ENCODE results near the gene GMDS.

The GMDS gene

DNA sequence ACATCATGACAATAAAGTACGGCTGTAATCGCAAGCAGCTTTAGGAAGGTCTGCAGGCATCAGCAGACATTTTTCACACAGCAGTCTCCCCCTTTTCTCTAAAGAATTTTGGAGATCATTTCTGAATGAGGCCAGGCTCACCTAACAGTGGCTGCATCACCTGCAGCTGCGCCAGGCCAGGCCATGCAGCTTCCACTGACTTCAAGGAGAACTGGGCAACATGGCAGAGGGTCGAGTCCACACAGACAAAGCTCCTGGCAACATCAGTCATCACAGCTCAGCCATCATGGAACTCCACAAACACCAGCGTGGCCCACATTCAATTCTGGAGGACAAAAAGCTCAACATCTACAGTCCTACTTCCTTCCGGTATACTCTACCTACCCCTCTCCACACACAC is 653.5 kb downstream of the GMDS start:
- DNase-seq: no peak

DNA sequence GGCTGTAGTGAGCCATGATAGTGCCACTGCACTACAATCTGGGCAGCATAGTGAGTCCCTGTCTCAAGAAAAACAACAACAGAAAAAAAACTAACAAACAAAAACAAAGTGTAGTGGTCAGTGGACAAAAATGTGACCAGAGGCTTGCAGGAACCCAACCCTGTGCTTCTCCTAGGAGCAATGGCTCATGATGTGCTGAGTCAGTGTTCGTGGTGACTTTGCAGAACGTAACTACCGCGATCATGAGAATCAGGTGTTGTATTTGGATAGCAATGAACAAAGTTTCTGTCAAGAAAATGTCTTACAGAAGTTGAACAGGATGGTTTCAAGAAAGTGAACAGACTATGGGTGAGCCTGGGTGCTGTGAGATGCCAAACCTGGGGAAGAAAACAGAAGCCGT is 654.2 kb downstream of the GMDS start:
- Histone ChIP-seq H3K9me3 (ENCODE audit: control insufficient read depth, low read length) (peaks cover 7% of the 10 kb centered on the region), H3K4me3 (ENCODE audit: insufficient read depth in 1 of 2, low read depth in 1 of 2, low read length in 2 of 2) (no peak overlapping the region), H3K14ac (ENCODE audit: low read length in 2 of 2) (no peak overlapping the region), H3K4me2 (ENCODE audit: low read length, poor library complexity, severe bottlenecking) (no peak overlapping the region), H2BK15ac (ENCODE audit: low read depth, poor library complexity, severe bottlenecking) (no peak overlapping the region), H3K36me3 (ENCODE audit: control insufficient read depth in 1 of 2, insufficient read depth in 2 of 2, low read depth in 1 of 2, low read length in 2 of 2) (peaks cover 0 to 2% of the 10 kb centered on the region in 2 experiments), H3K18ac (ENCODE audit: low read depth in 1 of 2, low read length in 2 of 2) (no peak overlapping the region), H3K4me1 (ENCODE audit: control insufficient read depth, insufficient read depth, low read depth, low read length) (peaks cover 2% of the 10 kb centered on the region), H2AFZ (ENCODE audit: low read depth, low read length) (no peak overlapping the region), H3K9ac (ENCODE audit: low read length) (no peak overlapping the region), H2AK5ac (ENCODE audit: low read length, severe bottlenecking) (no peak overlapping the region), H4K8ac (ENCODE audit: low read length) (no peak overlapping the region), H3K79me1 (replicated peaks; ENCODE audit: low read length, poor library complexity, severe bottlenecking) (no peaks in the 10 kb centered on the region), H3K4ac (ENCODE audit: low read depth in 1 of 2, low read length in 2 of 2) (no peak overlapping the region), H3K27ac (ENCODE audit: low read length, poor library complexity, severe bottlenecking) (no peak overlapping the region), H4K91ac (ENCODE audit: low read length) (no peak overlapping the region), H3K27me3 (ENCODE audit: control insufficient read depth in 1 of 2, insufficient read depth in 1 of 2, low read length in 2 of 2) (peaks cover 55 to 79% of the 10 kb centered on the region in 2 experiments), H2BK120ac (ENCODE audit: low read depth, low read length) (no peak overlapping the region), H2BK5ac (ENCODE audit: low read depth, low read length, poor library complexity, severe bottlenecking) (no peak overlapping the region), H3K23ac (ENCODE audit: low read length in 2 of 2) (no peak overlapping the region), H2BK12ac (ENCODE audit: low read length in 2 of 2) (no peak overlapping the region)
- DNase-seq: no peak
- 88% methylated on average over 5 of the region's 5 CpGs for WGBS

More for the DNA sequence above, 653.5 kb downstream of the GMDS start:
- Histone ChIP-seq H3K9me3 (ENCODE audit: control insufficient read depth, low read length) (peaks cover 7% of the 10 kb centered on the region), H3K4me2 (ENCODE audit: low read length, poor library complexity, severe bottlenecking) (no peak overlapping the region), H3K36me3 (ENCODE audit: control insufficient read depth in 1 of 2, insufficient read depth in 2 of 2, low read depth in 1 of 2, low read length in 2 of 2) (peaks cover 0 to 2% of the 10 kb centered on the region in 2 experiments), H3K14ac (ENCODE audit: low read length in 2 of 2) (no peak overlapping the region), H2BK120ac (ENCODE audit: low read depth, low read length) (no peak overlapping the region), H3K4me1 (ENCODE audit: control insufficient read depth, insufficient read depth, low read depth, low read length) (peaks cover 2% of the 10 kb centered on the region), H3K18ac (ENCODE audit: low read depth in 1 of 2, low read length in 2 of 2) (no peak overlapping the region), H4K91ac (ENCODE audit: low read length) (no peak overlapping the region), H2BK15ac (ENCODE audit: low read depth, poor library complexity, severe bottlenecking) (no peak overlapping the region), H3K4ac (ENCODE audit: low read depth in 1 of 2, low read length in 2 of 2) (no peak overlapping the region), H3K4me3 (ENCODE audit: insufficient read depth in 1 of 2, low read depth in 1 of 2, low read length in 2 of 2) (no peak overlapping the region), H3K79me1 (replicated peaks; ENCODE audit: low read length, poor library complexity, severe bottlenecking) (no peaks in the 10 kb centered on the region), H3K23ac (ENCODE audit: low read length in 2 of 2) (no peak overlapping the region), H2BK12ac (ENCODE audit: low read length in 2 of 2) (no peak overlapping the region), H3K9ac (ENCODE audit: low read length) (no peak overlapping the region), H3K27me3 (ENCODE audit: control insufficient read depth in 1 of 2, insufficient read depth in 1 of 2, low read length in 2 of 2) (peaks cover 52 to 82% of the 10 kb centered on the region in 2 experiments), H2AFZ (ENCODE audit: low read depth, low read length) (no peak overlapping the region), H2AK5ac (ENCODE audit: low read length, severe bottlenecking) (no peak overlapping the region), H4K8ac (ENCODE audit: low read length) (no peak overlapping the region), H2BK5ac (ENCODE audit: low read depth, low read length, poor library complexity, severe bottlenecking) (no peak overlapping the region), H3K27ac (ENCODE audit: low read length, poor library complexity, severe bottlenecking) (no peak overlapping the region)
- 74% methylated on average over 6 of the region's 6 CpGs for WGBS

DNA sequence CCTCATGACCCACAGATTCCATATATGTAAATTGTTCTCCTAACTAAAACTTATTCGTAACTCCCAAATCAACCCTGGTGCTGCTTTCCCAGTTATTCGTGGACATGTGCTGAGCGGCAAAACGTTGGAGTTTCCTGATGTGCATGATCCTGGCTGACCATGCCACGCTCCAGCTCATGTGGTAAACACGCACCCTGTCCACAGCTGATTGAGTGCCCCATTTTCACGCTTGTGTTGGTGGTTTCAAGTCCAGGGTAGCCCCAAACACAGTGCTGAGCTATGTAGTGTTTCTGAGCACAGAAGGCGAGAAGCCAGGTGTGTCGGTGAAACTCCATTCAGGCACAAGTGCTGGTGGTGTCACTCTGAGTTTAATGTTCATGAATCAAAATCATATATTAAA is 654.8 kb downstream of the GMDS start:
- H3K4me2 ChIP-seq (ENCODE audit: low read length, poor library complexity, severe bottlenecking): no peak overlapping the region
- WGBS: 92% methylated on average over 8 of the region's 9 CpGs
- no peak overlapping the region for H3K4me3 ChIP-seq (ENCODE audit: insufficient read depth in 1 of 2, low read depth in 1 of 2, low read length in 2 of 2)
- no peak overlapping the region for H2BK12ac ChIP-seq (ENCODE audit: low read length in 2 of 2)
- H3K9me3 ChIP-seq (ENCODE audit: control insufficient read depth, low read length): peaks cover 7% of the 10 kb centered on the region
- no peaks in the 10 kb centered on the region for H3K79me1 ChIP-seq (replicated peaks; ENCODE audit: low read length, poor library complexity, severe bottlenecking)
- H3K14ac ChIP-seq (ENCODE audit: low read length in 2 of 2): no peak overlapping the region
- H2AFZ ChIP-seq (ENCODE audit: low read depth, low read length): no peak overlapping the region
- no peak overlapping the region for H2AK5ac ChIP-seq (ENCODE audit: low read length, severe bottlenecking)
- no peak overlapping the region for H2BK120ac ChIP-seq (ENCODE audit: low read depth, low read length)
- no peak overlapping the region for H3K9ac ChIP-seq (ENCODE audit: low read length)
- H3K4me1 ChIP-seq (ENCODE audit: control insufficient read depth, insufficient read depth, low read depth, low read length): no peaks in the 10 kb centered on the region
- no peak overlapping the region for H3K18ac ChIP-seq (ENCODE audit: low read depth in 1 of 2, low read length in 2 of 2)
- H4K8ac ChIP-seq (ENCODE audit: low read length): no peak overlapping the region
- peaks cover 49 to 80% of the 10 kb centered on the region in 2 experiments for H3K27me3 ChIP-seq (ENCODE audit: control insufficient read depth in 1 of 2, insufficient read depth in 1 of 2, low read length in 2 of 2)
- no peak overlapping the region for H2BK5ac ChIP-seq (ENCODE audit: low read depth, low read length, poor library complexity, severe bottlenecking)
- no peak overlapping the region for H2BK15ac ChIP-seq (ENCODE audit: low read depth, poor library complexity, severe bottlenecking)
- DNase-seq: no peak
- no peak overlapping the region for H3K23ac ChIP-seq (ENCODE audit: low read length in 2 of 2)
- no peak overlapping the region for H3K27ac ChIP-seq (ENCODE audit: low read length, poor library complexity, severe bottlenecking)
- H4K91ac ChIP-seq (ENCODE audit: low read length): no peak overlapping the region
- no peak overlapping the region for H3K4ac ChIP-seq (ENCODE audit: low read depth in 1 of 2, low read length in 2 of 2)
- peaks cover 0 to 2% of the 10 kb centered on the region in 2 experiments for H3K36me3 ChIP-seq (ENCODE audit: control insufficient read depth in 1 of 2, insufficient read depth in 2 of 2, low read depth in 1 of 2, low read length in 2 of 2)

DNA sequence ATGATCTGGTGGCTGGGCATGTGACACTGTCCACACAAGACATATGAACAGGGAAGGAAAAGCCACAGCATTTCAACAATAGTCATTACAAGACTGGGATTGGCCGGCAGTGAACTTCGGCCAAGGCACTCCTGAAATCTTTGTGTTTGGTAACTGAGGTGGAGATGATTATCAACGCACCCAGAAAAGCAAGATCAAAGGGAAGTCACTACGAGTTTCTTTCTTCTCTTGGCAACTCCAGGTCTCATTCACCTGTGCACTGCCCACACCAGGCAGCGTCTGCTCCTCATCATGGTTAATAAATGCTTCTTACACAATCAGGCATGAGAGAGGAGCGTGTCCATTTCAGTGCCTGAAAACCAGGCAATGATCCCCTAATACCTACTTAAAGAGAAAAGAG is 656.2 kb downstream of the GMDS start:
- WGBS: 83% methylated on average over 6 of the region's 6 CpGs
- no peak overlapping the region for H3K4ac ChIP-seq (ENCODE audit: low read depth in 1 of 2, low read length in 2 of 2)
- no peak overlapping the region for H2AK5ac ChIP-seq (ENCODE audit: low read length, severe bottlenecking)
- no peak overlapping the region for H3K27ac ChIP-seq (ENCODE audit: low read length, poor library complexity, severe bottlenecking)
- H2AFZ ChIP-seq (ENCODE audit: low read depth, low read length): no peak overlapping the region
- H3K36me3 ChIP-seq (ENCODE audit: control insufficient read depth in 1 of 2, insufficient read depth in 2 of 2, low read depth in 1 of 2, low read length in 2 of 2): peaks cover 0 to 2% of the 10 kb centered on the region in 2 experiments
- H3K9me3 ChIP-seq (ENCODE audit: control insufficient read depth, low read length): peaks cover 7% of the 10 kb centered on the region
- H3K18ac ChIP-seq (ENCODE audit: low read depth in 1 of 2, low read length in 2 of 2): no peak overlapping the region
- H3K23ac ChIP-seq (ENCODE audit: low read length in 2 of 2): no peak overlapping the region
- H3K14ac ChIP-seq (ENCODE audit: low read length in 2 of 2): no peak overlapping the region
- no peak overlapping the region for H2BK120ac ChIP-seq (ENCODE audit: low read depth, low read length)
- H3K27me3 ChIP-seq (ENCODE audit: control insufficient read depth in 1 of 2, insufficient read depth in 1 of 2, low read length in 2 of 2): peaks cover 52 to 78% of the 10 kb centered on the region in 2 experiments
- DNase-seq: no peak
- H4K91ac ChIP-seq (ENCODE audit: low read length): no peak overlapping the region
- H3K9ac ChIP-seq (ENCODE audit: low read length): no peak overlapping the region
- H4K8ac ChIP-seq (ENCODE audit: low read length): no peak overlapping the region
- H2BK15ac ChIP-seq (ENCODE audit: low read depth, poor library complexity, severe bottlenecking): no peak overlapping the region
- no peaks in the 10 kb centered on the region for H3K4me1 ChIP-seq (ENCODE audit: control insufficient read depth, insufficient read depth, low read depth, low read length)
- no peak overlapping the region for H2BK12ac ChIP-seq (ENCODE audit: low read length in 2 of 2)
- H2BK5ac ChIP-seq (ENCODE audit: low read depth, low read length, poor library complexity, severe bottlenecking): no peak overlapping the region
- no peak overlapping the region for H3K4me2 ChIP-seq (ENCODE audit: low read length, poor library complexity, severe bottlenecking)
- H3K4me3 ChIP-seq (ENCODE audit: insufficient read depth in 1 of 2, low read depth in 1 of 2, low read length in 2 of 2): no peak overlapping the region
- H3K79me1 ChIP-seq (replicated peaks; ENCODE audit: low read length, poor library complexity, severe bottlenecking): no peaks in the 10 kb centered on the region

All from mesenchymal stem cell (in vitro differentiated cells and primary cell).